HEK293T (cell line): ENCODE results near the gene CABP7.

Experiments used
- CTCF ChIA-PET: fragments of 350-600 bp; formaldehyde crosslinking; extraction: SDS; loops from one replicate; lab custom pipeline; 2021; ENCODE audit warnings: antibody characterized with exemption, inconsistent platforms; lab: Yijun Ruan, JAX
- POLR2A ChIA-PET: fragments of 350-600 bp; formaldehyde crosslinking; extraction: SDS; loops from one replicate; lab custom pipeline; 2020; ENCODE audit warnings: antibody characterized with exemption, inconsistent platforms; lab: Yijun Ruan, JAX
- DNase-seq: peaks from one replicate; pipeline ENCODE4 v3.0.0; 2012; ENCODE audit warnings: mixed read lengths; ENCODE audit errors: extremely low spot score
- ARNT ChIP-seq: fragments of 450-650 bp; IDR thresholded peaks from 2 replicates; pipeline ENCODE4 v1.6.1; 2017; ENCODE audit warnings: mild to moderate bottlenecking
- BHLHE40 ChIP-seq: fragments of 450-650 bp; IDR thresholded peaks from 2 replicates; pipeline ENCODE4 v1.6.1; 2016; ENCODE audit warnings: mild to moderate bottlenecking, moderate library complexity, borderline replicate concordance
- CTBP1 ChIP-seq: fragments of 450-650 bp; IDR thresholded peaks from 2 replicates; pipeline ENCODE4 v1.6.1; 2016; ENCODE audit warnings: borderline replicate concordance
- ELF4 ChIP-seq: fragments of 450-650 bp; IDR thresholded peaks from 2 replicates; pipeline ENCODE4 v1.6.1; 2017; ENCODE audit warnings: antibody characterized with exemption
- FOXA1 ChIP-seq: fragments of 450-650 bp; IDR thresholded peaks from 2 replicates; pipeline ENCODE4 v1.6.1; 2016; ENCODE audit warnings: mild to moderate bottlenecking
- FOXK2 ChIP-seq: fragments of 450-650 bp; IDR thresholded peaks from 2 replicates; pipeline ENCODE4 v1.6.1; 2016; ENCODE audit warnings: mild to moderate bottlenecking
- FOXM1 ChIP-seq: fragments of 450-650 bp; IDR thresholded peaks from 2 replicates; pipeline ENCODE4 v1.6.1; 2017; ENCODE audit warnings: mild to moderate bottlenecking, borderline replicate concordance
- HDGF ChIP-seq: fragments of 450-650 bp; IDR thresholded peaks from 2 replicates; pipeline ENCODE4 v1.6.1; 2017; ENCODE audit warnings: antibody characterized with exemption, borderline replicate concordance
- L3MBTL2 ChIP-seq: fragments of 450-650 bp; conservative IDR thresholded peaks from 2 replicates; pipeline ENCODE4 v1.6.1; 2016; ENCODE audit warnings: mild to moderate bottlenecking
- LEF1 ChIP-seq: fragments of 450-650 bp; IDR thresholded peaks from 2 replicates; pipeline ENCODE4 v1.6.1; 2017; ENCODE audit warnings: mild to moderate bottlenecking, borderline replicate concordance
- NFRKB ChIP-seq: fragments of 450-650 bp; IDR thresholded peaks from 2 replicates; pipeline ENCODE4 v1.6.1; 2016; ENCODE audit warnings: mild to moderate bottlenecking, moderate library complexity
- SP1 ChIP-seq: fragments of 450-650 bp; IDR thresholded peaks from 2 replicates; pipeline ENCODE4 v1.6.1; 2017
- SUZ12 ChIP-seq: fragments of 450-650 bp; IDR thresholded peaks from 2 replicates; pipeline ENCODE4 v1.6.1; 2016; ENCODE audit warnings: mild to moderate bottlenecking
- TARDBP ChIP-seq: fragments of 450-650 bp; IDR thresholded peaks from 2 replicates; pipeline ENCODE4 v1.6.1; 2016
- ZNF384 ChIP-seq: fragments of 450-650 bp; IDR thresholded peaks from 2 replicates; pipeline ENCODE4 v1.6.1; 2016
- TF ChIP-seq, protein P1 (sequence below): fragments of 450-650 bp; IDR thresholded peaks from 2 replicates; pipeline ENCODE4 v1.6.1; 2016

The CABP7 gene

DNA sequence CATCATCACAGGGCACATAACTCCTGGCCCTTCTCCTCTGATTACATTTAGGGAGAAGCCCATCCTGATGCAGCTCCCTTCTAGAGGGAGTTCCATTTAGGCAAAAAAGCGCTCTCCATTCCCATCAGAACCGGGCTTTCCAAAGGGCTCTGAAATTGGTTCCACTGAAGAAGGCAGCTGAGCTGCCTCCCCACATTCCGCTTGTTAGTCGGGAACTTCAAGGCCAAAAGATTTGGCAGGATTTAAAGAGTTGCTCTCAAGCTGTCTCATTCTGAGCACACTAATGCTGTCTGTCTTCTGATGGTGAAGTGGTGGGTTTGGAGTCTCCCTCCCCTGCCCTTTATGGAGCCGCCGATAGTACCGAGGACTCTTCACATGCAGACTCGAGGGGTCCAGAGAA lies 26.6 kb upstream of the CABP7 start:
- no peak for DNase-seq
- ChIA-PET CTCF (interaction anchor here (0.6 kb wide), 2 partner anchors 57 to 483 kb away, joined by 4 read pairs; no protein-coding TSS in a partner anchor), POLR2A (no interaction called here)
- no peak for TF ChIP-seq ZNF384
- TF ChIP-seq SUZ12: no peak

GRCh38 chr22:29693671-29694070 lies 26.1 kb upstream of the CABP7 start:
- POLR2A ChIA-PET: no interaction called here

DNA sequence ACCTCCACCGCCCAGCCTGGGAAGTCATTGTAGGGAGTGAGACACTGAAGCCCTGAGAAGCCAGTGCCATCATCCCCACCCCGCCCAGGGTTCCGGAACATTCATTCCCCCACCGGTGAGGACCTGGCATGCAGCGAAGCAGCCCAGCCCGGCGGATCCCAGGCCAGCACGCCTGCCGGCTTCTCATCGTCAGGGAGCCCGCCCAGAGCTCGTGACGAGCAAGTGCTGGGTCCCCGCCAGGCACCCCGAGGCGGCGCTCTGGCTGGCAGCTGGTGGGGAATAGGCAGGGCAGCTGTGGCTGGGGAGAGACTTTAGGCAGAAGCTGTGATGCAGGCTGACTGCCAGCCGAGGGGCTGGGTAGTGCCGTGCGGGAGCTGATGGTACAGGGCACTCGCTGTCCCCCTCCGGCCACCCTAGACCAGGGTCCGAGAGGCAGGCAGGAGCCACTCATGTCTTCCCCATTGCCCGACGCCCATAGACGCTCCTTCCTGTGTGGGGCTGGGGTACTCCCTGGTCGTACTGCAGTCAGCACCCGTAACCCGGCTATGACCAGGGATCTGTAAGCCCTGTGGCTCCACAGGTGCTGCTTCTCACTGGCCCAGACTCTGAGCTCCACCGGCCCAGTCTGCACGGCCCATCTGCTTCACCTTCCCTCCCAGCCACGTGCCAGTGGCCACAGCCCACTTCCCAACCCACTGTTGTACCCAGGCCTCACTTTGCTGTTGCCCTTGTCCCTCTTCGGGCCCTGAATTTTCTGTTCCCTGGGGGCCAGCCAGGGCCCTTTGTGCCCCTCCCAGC lies 24.5 kb upstream of the CABP7 start:
- POLR2A ChIA-PET: no interaction called here
- CTCF ChIA-PET: interaction anchor here (2.3 kb wide), 1 partner anchor 10 kb away, joined by 5 read pairs; no protein-coding TSS in a partner anchor

More at GRCh38 chr22:29693671-29694070, 26.1 kb upstream of the CABP7 start:
- DNase-seq: no peak
- CTCF ChIA-PET: interaction anchor here (0.6 kb wide), 2 partner anchors 398 to 482 kb away, joined by 4 read pairs; no protein-coding TSS in a partner anchor
- TF ChIP-seq L3MBTL2: no peak
- no peak for TF ChIP-seq FOXK2
- no peak for TF ChIP-seq FOXA1
- no peak for TF ChIP-seq SUZ12
- no peak for TF ChIP-seq FOXM1
- TF ChIP-seq, protein P1, sequence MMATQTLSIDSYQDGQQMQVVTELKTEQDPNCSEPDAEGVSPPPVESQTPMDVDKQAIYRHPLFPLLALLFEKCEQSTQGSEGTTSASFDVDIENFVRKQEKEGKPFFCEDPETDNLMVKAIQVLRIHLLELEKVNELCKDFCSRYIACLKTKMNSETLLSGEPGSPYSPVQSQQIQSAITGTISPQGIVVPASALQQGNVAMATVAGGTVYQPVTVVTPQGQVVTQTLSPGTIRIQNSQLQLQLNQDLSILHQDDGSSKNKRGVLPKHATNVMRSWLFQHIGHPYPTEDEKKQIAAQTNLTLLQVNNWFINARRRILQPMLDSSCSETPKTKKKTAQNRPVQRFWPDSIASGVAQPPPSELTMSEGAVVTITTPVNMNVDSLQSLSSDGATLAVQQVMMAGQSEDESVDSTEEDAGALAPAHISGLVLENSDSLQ: no peak
- no peak for TF ChIP-seq BHLHE40
- TF ChIP-seq SP1: no peak
- no peak for TF ChIP-seq CTBP1

GRCh38 chr22:29697853-29698598 lies 21.8 kb upstream of the CABP7 start:
- CTCF ChIA-PET: interaction anchor here (1.6 kb wide), 1 partner anchor 8 kb away, joined by 9 read pairs; no protein-coding TSS in a partner anchor
- TF ChIP-seq FOXM1 (no peak), HDGF (no peak), SP1 (no peak), FOXK2 (no peak), TARDBP (no peak), LEF1 (no peak), BHLHE40 (no peak), ZNF384 (no peak), NFRKB (no peak), ARNT (no peak), SUZ12 (no peak)
- POLR2A ChIA-PET: no interaction called here
- no peak for DNase-seq

More for the DNA sequence above, 24.5 kb upstream of the CABP7 start:
- no peak for DNase-seq
- TF ChIP-seq, protein P1: no peak
- TF ChIP-seq BHLHE40 (no peak), NFRKB (no peak), FOXA1 (no peak), LEF1 (no peak)

DNA sequence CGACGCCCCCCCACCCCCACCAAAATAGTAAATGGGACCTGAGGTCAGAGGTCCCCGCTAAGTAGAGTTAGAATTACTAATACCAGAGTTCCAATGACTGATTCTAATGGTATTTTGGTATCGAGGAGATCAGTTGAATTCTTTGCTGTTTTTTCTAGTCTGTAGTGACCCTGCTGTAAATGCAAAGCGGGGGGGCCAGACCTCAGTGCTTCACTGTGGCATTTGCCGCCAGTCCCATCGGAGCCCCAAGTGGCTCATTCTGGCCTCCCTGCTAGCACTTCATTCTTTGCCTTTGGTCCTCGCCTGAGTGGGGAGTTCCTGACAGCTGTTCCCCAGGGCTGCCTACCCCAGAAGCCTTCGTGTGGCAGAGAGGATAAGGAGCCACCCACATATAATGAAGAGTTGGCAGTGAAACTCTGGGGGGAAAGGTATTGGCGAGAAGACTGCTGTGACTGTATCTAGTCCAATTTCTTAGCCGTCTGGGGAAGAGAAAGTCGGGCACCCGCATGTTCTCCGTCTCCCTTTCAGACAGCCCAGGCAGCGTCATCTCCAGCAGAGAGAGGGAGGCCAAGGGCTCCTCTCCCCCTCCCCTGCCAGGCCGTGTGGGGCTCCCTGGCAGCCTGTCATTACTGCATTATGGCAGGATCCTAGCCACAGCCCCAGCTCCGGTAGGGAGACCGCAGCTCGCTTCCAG lies 19.4 kb upstream of the CABP7 start:
- DNase-seq: no peak
- no peak for TF ChIP-seq SUZ12
- no peak for TF ChIP-seq HDGF
- no peak for TF ChIP-seq SP1
- TF ChIP-seq BHLHE40: no peak
- no peak for TF ChIP-seq ELF4
- TF ChIP-seq LEF1: no peak
- no peak for TF ChIP-seq TARDBP
- no peak for TF ChIP-seq ARNT
- TF ChIP-seq CTBP1: no peak
- TF ChIP-seq FOXK2: no peak
- POLR2A ChIA-PET: interaction anchor here (1.1 kb wide), 1 partner anchor 11 kb away, joined by 3 read pairs; no protein-coding TSS in a partner anchor
- CTCF ChIA-PET: interaction anchor here (2.7 kb wide), 1 partner anchor 11 kb away, joined by 14 read pairs; no protein-coding TSS in a partner anchor

- no peak for DNase-seq
- POLR2A ChIA-PET: interaction anchor here (1.1 kb wide), 1 partner anchor 11 kb away, joined by 3 read pairs; no protein-coding TSS in a partner anchor
- TF ChIP-seq L3MBTL2: no peak
- TF ChIP-seq ARNT: no peak
- TF ChIP-seq CTBP1: no peak
- no peak for TF ChIP-seq ELF4
- TF ChIP-seq FOXA1: no peak
- no peak for TF ChIP-seq NFRKB
- TF ChIP-seq ZNF384: no peak
- TF ChIP-seq, protein P1: no peak
- no peak for TF ChIP-seq TARDBP
- no peak for TF ChIP-seq SP1
- no peak for TF ChIP-seq HDGF
- no peak for TF ChIP-seq SUZ12
- no peak for TF ChIP-seq FOXM1
- no peak for TF ChIP-seq BHLHE40
- CTCF ChIA-PET: interaction anchor here (2.7 kb wide), 1 partner anchor 12 kb away, joined by 14 read pairs; no protein-coding TSS in a partner anchor
These were observed 19.0 kb upstream of the CABP7 start for GRCh38 chr22:29700900-29701154.
